IPS-18a (cell line): ENCODE results near the gene SND1.
"Not testable (repeated sequence)": the region's sequence is repeated elsewhere in the genome, so short reads cannot be mapped to it uniquely, and the experiment has no call there.

ENCODE experiments used
- H3K27ac ChIP-seq: one replicate; pipeline ENCODE4 v1.5.1; 2013; ENCODE audit warnings: low read length
- H3K27me3 ChIP-seq: one replicate; pipeline ENCODE4 v1.6.1; 2013; ENCODE audit warnings: mild to moderate bottlenecking, low read length; ENCODE audit not compliant: control insufficient read depth, insufficient read depth
- H3K36me3 ChIP-seq: one replicate; pipeline ENCODE4 v1.6.1; 2013; ENCODE audit warnings: low read depth, low read length; ENCODE audit not compliant: control insufficient read depth
- H3K4me1 ChIP-seq: one replicate; pipeline ENCODE4 v1.6.1; 2013; ENCODE audit warnings: low read depth, low read length; ENCODE audit not compliant: control insufficient read depth
- H3K4me3 ChIP-seq: one replicate; pipeline ENCODE4 v1.5.1; 2013; ENCODE audit warnings: low read length
- H3K9ac ChIP-seq: one replicate; pipeline ENCODE4 v1.6.1; 2013; ENCODE audit warnings: mild to moderate bottlenecking, low read length, moderate library complexity
- H3K9me3 ChIP-seq: one replicate; pipeline ENCODE4 v1.6.1; 2013; ENCODE audit warnings: low read depth, low read length; ENCODE audit not compliant: control insufficient read depth

SND1 gene

DNA sequence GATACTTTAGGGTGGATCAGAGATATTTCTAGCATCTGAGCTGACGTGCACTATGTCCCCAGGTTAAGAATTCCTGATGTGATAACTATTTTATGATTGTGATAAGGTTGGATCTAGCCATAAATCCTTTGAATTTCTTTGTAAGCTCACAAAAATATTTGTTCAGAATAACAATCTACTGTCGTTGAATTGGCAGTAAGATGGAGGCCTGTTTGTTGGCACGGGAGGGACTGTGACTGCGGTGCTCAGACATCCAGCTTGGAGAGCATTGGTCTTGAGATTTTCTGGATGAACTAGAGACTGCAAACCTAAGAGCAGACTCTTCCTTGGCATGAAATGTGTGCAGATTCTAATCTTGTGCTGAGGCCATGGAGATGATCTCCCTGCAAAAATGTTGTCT is 248.1 kb downstream of the SND1 start:
- no peaks in the 10 kb centered on the region for H3K27me3 ChIP-seq
- H3K9me3 ChIP-seq, result no peaks in the 10 kb centered on the region
- no peaks in the 10 kb centered on the region for H3K36me3 ChIP-seq
- no peak overlapping the region for H3K4me3 ChIP-seq
- no peak overlapping the region for H3K27ac ChIP-seq
- no peak overlapping the region for H3K9ac ChIP-seq
- H3K4me1 ChIP-seq, result peaks cover 63% of the 10 kb centered on the region

DNA sequence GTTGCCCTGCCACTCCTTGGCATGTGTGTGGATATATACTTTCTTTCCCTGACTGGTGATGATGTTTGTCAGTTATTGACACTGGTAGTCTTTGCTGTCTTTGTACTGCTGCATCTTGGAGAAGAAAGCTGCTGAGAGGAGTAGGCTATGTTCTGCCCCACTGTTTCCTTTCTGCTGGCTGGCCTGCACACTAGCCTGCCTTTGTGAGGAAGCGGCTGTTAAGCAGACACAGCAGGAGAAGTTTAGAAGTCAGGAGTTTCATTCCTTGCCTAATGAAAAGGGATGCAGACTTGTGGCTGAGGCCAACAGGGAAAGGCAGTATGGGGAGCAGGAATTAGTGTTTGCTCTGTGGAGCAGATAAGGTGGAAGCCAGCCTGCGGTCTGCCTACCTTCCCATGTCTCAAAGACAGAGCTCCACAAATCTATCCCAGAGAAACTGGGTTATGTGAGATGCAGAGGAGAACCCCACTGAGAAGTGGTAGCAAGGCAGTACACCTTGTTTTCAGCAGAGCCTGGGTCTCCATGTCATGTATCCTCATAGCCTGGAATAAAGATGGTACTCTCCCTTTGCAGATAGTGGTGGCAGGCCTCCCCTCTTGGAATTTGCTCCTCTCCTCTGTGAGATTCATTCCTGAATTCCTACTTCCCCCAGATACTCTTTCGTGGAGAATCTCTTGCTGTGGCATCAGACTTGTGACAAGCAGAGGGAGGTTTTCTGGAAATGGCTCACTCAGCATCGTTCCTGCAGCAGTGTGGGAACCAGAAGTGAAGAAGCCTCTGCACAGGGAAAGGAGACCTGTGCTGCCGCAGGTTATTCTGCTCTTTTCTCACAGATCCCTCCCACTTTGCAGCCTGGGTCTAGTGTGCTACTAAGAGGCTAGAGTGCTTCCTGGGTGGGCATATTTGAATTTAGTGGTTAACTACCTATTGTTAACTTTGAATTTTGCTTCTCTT is 249.0 kb downstream of the SND1 start:
- H3K36me3 ChIP-seq, result no peaks in the 10 kb centered on the region
- H3K4me3 ChIP-seq, result no peak overlapping the region
- H3K27me3 ChIP-seq, result no peaks in the 10 kb centered on the region
- no peak overlapping the region for H3K27ac ChIP-seq
- no peaks in the 10 kb centered on the region for H3K9me3 ChIP-seq
- no peak overlapping the region for H3K9ac ChIP-seq
- peaks cover 58% of the 10 kb centered on the region for H3K4me1 ChIP-seq

DNA sequence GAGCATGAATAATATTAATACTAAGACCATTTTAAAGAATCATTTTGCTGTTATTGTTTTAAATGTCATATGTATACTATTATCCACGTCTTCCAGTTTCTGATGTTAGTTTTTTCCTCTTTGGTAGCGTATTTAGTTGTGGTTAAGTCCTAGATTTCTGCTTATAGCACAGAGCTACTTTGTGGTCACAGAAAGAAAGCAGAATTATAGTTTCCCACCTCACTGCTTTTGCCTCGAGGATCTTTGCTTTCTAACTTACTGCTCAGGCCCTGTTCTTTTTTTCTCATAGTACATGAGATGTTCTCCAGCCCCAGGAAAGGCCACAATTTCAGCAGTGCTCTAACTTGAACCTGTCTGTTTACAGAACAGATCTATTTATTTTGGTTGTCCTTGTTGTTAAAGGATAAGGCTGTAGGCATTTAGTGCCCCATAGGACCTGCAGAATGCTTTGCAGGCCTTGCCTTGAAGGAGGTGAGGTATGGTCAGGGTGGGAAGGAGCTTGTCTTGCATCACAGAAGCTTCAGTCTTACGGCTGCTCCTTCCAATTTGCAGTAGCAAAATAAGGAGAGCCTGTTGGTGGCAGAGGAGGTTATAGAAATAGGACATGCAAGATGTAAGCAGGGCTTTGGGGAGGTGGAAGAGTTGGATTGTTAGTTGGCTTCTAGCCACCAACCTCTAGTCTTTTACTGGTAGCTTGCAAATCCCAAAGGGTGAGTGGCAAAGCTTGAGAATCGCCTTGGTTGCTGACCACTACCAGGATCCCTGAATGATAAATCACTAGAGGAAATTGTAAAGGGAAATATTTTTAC is 250.1 kb downstream of the SND1 start:
- Histone ChIP-seq H3K36me3 (no peaks in the 10 kb centered on the region), H3K4me3 (no peak overlapping the region), H3K9ac (no peak overlapping the region), H3K9me3 (no peaks in the 10 kb centered on the region), H3K27me3 (no peaks in the 10 kb centered on the region), H3K4me1 (peaks cover 50% of the 10 kb centered on the region), H3K27ac (no peak overlapping the region)

DNA sequence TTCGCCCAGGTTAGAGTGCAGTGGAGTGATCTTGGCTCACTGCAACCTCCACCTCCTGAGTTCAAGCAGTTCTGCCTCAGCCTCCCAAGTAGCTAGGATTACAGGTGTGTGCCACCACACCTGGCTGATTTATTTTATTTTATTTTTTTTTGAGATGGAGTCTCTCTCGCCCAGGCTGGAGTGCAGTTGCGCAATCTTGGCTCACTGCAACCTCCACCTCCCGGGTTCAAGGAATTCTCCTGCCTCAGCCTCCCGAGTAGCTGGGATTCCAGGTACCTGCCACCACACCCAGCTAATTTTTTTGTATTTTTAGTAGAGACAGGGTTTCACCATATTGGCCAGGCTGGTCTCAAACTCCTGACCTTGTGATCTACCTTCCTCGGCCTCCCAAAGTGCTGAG is 250.8 kb downstream of the SND1 start:
- not testable (repeated sequence) for H3K4me3 ChIP-seq, H3K9ac ChIP-seq, H3K36me3 ChIP-seq, H3K27ac ChIP-seq, H3K9me3 ChIP-seq, H3K27me3 ChIP-seq
- H3K4me1 ChIP-seq, result peaks cover 50% of the 10 kb centered on the region

DNA sequence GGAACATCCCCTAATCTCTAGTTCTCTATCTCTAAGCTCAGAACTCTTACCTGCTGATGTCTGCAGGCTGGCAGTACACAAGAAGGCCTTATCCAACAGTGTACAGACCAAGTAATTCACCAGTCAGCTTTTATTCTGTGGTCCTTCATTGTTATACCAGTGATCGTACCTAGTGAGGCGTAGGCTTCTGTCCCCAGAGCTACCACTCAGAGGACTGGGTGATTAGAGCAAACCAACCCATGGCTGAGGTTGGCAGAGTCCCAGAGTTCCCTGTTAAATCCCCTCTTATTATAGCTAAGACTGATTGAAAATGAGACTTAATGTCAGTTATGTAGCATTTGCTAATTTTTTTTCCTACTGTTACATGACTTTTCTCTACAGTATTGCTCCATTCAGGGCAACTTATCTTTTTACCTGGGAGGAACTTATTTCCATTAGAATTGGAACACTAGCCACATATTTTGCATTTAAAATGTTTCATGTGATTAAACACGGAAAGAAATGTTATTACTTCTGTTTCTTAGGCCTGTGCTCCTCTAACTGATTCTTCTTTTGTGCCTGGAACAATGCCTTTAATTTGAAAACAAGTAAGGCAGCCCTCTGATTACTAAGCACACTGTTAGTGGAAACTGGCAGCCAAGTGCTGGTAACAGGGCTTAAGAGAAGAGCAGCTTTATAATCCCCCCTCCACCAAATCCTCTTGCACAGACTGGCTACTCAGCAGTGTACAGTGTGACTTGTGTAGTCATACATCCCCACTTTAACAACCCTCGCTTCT is 252.1 kb downstream of the SND1 start:
- no peaks in the 10 kb centered on the region for H3K36me3 ChIP-seq
- H3K4me1 ChIP-seq, result peaks cover 50% of the 10 kb centered on the region
- H3K27me3 ChIP-seq, result no peaks in the 10 kb centered on the region
- no peak overlapping the region for H3K27ac ChIP-seq
- no peak overlapping the region for H3K4me3 ChIP-seq
- no peaks in the 10 kb centered on the region for H3K9me3 ChIP-seq
- H3K9ac ChIP-seq, result no peak overlapping the region

DNA sequence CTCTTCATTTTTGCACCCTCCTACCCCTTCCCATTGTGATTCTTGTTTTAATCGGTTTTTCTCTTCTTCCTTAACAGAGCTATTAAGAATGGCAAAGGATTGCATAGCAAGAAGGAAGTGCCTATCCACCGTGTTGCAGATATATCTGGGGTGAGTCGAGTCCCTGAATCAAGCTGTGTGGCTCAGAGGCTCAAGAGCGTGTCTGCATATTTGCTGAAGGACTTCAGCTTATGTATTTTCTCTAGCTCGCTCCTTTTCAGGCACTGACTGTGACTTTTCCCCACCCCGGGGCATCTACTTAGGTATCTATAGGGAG is 252.6 kb downstream of the SND1 start:
- no peak overlapping the region for H3K27ac ChIP-seq
- H3K36me3 ChIP-seq, result no peaks in the 10 kb centered on the region
- H3K4me1 ChIP-seq, result peaks cover 50% of the 10 kb centered on the region
- no peaks in the 10 kb centered on the region for H3K27me3 ChIP-seq
- no peak overlapping the region for H3K4me3 ChIP-seq
- H3K9ac ChIP-seq, result no peak overlapping the region
- H3K9me3 ChIP-seq, result no peaks in the 10 kb centered on the region

DNA sequence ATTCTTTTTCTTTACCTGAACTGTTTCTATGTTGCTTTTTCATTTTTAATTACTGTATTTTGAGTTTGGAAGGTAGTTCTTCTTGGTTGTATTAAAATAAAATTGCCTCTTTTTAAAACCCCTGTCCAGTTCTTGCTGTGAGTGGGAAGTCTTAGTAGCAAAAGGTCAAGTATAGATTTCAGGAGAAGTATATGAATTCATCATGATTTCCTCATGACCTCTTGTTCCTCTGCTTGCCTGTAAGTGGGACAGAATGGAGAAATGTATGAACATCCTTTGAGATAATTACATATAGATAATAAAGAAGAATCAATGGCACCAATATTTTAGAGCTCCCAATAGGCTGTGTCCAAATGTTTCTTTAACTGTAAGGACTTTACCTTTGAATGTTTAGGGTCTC is 253.0 kb downstream of the SND1 start:
- Histone ChIP-seq H3K36me3 (no peaks in the 10 kb centered on the region), H3K4me3 (no peak overlapping the region), H3K9me3 (no peaks in the 10 kb centered on the region), H3K27ac (no peak overlapping the region), H3K9ac (no peak overlapping the region), H3K4me1 (peaks cover 47% of the 10 kb centered on the region), H3K27me3 (no peaks in the 10 kb centered on the region)

DNA sequence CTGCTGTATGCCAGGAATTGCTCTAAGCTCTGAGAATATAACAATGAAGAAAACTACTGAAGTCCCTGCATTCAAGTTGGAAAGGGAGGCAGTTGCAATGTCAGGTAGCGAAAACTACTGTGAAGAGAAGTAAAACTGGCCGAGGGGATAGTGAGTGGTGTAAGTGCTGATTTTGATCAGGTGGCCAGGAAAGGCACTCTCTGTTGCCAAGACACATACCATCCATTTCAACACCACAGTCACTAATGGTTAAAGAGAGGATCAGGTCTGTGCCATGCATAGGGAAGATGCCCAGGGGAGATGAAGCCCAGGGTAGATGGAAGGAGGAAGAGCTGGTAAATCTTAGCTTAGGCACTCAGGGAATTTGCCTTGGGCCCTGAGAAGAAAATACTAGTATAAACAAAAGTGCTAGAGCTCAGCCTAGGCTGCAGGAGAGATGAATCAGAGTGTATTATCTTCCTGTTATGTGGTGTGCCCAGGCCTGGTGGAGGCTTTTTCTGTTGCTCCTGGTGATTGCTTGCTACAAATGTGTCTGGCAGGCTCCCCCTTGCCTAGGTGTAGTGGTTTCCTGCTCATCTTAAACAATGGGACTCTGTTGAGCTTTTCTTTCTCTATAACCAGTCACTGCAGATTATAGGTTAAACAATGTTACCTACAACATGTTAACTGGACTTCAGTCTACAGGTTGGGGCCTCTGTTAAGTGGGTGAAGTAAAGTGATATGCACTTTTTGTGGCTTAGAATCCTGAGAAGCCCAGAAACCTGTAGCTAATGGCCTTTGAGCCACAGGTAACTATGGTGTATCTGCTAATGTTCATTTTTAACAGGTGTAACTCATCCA is 253.7 kb downstream of the SND1 start:
- peaks cover 40% of the 10 kb centered on the region for H3K4me1 ChIP-seq
- no peaks in the 10 kb centered on the region for H3K27me3 ChIP-seq
- H3K36me3 ChIP-seq, result no peaks in the 10 kb centered on the region
- H3K4me3 ChIP-seq, result no peak overlapping the region
- H3K9me3 ChIP-seq, result no peaks in the 10 kb centered on the region
- no peak overlapping the region for H3K9ac ChIP-seq
- no peak overlapping the region for H3K27ac ChIP-seq

DNA sequence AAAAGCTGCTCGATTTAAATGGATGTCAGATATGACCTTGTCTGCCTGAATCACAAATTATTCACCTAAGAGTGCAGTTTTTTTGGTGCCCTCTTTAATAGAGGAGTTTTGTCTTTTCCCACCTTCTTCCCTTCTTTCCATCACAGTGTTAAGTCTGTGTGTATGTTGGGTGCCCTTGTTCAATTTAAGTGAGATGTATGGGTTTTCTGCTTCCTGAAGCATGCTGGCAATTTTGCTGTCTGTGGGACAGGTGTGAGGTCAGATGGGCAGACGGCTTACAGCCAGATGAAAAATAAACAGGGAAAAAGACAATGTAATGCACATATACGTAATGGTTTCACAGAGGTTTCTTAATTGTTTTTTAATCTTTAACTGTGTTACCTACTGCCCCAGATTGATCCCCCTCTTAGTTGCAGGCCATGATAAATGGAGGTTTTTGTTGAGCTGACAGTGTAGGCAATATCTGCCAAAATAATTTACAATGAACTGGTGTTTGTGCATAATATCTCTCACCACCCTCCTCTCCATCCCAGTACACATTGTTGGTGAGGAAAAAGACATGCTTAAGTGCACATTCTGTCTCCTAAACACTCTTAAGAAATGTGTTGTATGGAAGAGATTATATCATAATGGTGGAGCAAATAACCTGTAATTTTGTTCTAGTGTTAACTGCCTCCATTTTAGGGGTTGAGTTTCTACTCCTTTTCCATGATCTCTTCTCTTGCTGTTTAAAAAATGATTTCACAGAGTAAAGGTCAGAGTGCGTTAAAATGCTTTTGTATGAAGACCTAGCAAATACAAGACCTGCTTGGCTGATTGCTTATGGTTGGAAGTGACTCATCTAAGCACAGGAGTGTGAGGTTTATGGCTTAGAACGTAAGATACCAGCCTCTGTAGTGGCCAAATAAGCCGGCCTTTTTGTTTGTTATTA is 255.4 kb downstream of the SND1 start:
- Histone ChIP-seq H3K36me3 (no peaks in the 10 kb centered on the region), H3K9me3 (no peaks in the 10 kb centered on the region), H3K27me3 (no peaks in the 10 kb centered on the region), H3K4me1 (peaks cover 23% of the 10 kb centered on the region), H3K27ac (no peak overlapping the region), H3K9ac (no peak overlapping the region), H3K4me3 (no peak overlapping the region)
